ENCODE data around the gene FHIP1B.
"Not testable (repeated sequence)": the region's sequence is repeated elsewhere in the genome, so short reads cannot be mapped to it uniquely, and the experiment has no call there.

The FHIP1B gene

DNA sequence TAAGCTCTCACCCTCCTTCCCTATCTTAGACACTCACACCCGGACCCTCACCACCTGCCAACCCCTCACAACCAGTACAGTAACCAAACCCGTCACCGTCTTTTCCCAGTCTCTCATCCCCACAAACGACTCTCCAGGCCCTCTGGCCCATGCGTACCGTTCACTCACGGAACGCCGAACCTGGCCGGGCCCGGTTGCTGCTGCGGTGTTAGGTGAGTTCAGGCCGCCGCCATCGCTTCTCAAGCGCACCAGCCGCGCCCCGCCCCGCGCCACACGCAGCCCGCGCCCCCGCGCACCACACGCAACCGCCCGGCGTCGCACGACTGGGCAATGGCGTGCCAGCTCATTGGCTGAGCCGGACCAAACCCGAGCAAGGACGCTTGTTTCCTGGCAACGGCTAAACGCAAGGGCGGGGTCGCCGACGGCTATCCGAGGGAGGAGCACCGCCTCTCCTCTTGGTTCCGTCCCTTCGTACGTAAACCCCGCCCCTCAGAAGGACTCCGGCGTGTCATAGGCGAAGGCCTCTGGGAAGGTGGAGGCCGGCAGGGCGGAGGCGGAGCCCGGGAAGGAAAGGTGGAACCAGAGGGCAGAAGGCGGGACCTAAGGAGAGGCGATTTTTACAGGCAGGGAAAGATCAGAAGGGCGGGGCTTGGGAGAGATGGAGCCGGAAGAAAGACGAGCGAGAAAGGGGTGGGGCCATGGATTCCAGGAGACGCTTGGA lies at the start of gene FHIP1B:
TSS of gene FHIP1B (minus strand) at position 250 of the 721 bp plus-strand sequence. CDS start 10,120 bp downstream, outside the sequence.
- peak; percentile 100 for DNase-seq

DNA sequence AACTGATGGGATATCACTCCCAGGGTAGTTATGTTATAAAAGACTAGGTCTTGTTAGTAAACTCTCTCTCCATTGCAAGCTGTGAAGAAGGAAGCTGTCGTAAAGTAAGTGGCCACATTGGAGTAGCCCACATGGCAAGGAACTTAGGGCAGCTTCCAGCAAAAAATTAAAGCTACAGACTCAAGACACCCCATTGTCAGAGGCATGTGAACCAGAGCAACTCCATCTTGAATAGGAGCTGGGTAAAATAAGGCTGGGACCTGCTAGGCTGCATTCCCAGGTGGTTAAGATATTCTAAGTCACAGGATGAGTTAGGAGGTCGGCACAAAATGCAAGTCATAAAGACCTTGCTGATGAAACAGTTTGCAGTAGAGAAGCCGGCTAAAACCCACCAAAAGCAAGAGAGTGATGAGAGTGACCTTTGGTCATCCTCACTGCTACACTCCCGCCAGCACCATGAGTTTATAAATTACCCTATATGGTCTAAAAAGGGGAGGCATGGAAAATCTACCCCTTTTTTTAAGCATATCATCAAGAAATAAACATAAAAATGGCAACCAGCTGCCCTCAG lies 49.1 kb upstream of the FHIP1B start:
- no peak for DNase-seq

DNA sequence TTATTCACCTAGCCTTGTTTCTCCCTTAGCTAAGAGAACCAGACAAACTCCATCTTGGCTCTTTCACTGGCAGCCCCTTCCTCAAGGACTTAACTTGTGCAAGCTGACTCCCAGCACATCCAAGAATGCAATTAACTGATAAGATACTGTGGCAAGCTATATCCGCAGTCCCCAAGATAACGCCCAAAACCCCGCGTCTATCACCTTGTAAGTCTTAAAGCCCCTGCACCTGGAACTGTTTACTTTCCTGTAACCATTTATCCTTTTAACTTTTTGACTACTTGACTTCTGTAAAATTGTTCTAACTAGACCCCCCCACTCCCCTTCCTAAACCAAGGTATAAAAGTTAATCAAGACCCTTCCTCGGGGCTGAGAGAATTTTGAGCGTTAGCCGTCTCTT lies 46.4 kb upstream of the FHIP1B start:
- not testable (repeated sequence) for DNase-seq

DNA sequence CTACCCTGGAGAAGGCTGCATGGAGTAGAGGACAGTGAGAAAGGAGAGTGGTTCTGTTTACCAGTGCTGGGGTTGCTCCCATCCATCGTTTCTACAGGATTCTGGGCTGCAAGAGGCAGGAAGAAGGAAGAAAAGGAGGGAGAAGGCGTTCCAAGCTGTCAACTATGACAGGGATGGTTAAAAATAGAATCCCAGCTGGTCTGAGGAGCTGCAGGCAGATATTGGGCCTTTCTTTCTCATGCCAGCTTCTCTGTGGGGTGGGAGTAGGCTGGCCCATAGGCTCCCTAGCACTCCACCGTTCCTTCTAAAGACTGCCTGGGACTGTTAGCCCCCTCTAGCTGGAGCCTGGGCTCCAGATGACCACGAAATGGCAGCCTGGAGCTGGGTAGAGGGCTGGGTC lies 38.8 kb upstream of the FHIP1B start:
- DNase-seq: no peak

DNA sequence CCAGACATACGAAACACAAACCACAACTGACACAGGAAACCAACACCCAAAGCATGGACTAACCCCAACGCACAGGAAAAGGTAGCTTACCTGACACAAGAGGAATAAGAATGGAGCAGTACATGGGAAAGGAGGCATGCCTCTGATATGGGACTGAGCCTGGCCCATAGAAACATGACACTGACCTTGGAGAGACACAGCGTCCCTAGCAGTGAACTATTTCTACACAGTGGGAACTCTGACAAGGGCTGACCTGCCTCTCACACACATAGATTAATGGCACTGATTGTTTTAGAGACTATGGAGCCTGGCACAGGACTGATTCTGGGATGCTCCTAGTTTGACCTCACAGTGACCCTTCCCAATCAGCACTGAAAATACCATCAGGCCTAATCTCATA lies 37.2 kb upstream of the FHIP1B start:
- no peak for DNase-seq

DNA sequence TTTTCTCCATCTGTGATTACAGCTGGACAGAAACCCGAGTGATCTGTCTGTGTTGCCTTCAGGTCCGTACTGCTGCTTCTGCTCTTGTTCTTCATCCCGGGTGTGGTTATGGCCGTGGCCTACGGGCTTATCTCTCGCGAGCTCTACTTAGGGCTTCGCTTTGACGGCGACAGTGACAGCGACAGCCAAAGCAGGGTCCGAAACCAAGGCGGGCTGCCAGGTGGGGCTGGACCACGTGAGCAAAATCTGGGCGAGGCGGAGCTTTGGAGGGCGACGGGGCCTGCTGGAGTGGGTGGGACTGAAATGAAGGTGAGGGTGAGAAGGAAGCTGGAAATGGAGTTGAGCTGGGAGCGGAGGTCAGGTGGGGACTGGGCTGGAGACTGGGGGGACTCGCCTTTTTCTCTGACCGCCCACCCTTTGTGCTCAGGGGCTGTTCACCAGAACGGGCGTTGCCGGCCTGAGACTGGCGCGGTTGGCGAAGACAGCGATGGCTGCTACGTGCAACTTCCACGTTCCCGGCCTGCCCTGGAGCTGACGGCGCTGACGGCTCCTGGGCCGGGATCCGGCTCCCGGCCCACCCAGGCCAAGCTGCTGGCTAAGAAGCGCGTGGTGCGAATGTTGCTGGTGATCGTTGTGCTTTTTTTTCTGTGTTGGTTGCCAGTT lies 36.3 kb upstream of the FHIP1B start:
- no peak for DNase-seq

DNA sequence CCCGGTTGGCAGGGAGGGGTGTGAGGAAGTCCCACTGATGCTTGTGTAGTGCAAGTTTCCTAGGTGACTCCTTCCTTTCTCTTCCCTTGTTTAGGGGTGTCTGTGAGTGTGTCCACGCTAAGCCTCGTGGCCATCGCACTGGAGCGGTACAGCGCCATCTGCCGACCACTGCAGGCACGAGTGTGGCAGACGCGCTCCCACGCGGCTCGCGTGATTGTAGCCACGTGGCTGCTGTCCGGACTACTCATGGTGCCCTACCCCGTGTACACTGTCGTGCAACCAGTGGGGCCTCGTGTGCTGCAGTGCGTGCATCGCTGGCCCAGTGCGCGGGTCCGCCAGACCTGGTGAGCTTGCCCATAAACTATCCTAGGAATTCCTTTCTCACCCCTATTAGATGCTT lies 35.6 kb upstream of the FHIP1B start:
- no peak for DNase-seq

DNA sequence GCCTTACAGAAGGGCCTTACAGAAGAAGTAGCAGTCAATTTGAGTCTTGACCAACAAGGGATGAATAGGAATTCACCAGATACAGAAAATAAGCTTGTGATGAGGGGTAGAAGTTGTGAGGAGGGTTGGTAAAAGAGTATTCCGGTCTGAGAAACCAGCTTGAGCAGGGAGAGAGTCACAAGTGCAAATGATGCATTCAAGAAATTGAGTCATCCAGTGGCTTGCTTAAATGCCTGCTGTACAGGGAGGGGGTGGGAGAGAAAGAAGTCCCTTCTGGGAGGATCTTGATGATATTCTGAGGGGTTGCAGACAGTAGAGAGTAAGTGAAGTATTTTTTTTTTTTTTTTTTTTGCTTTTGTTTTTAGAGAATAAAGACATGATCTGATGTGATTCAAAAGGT lies 34.4 kb upstream of the FHIP1B start:
- DNase-seq: no peak

DNA sequence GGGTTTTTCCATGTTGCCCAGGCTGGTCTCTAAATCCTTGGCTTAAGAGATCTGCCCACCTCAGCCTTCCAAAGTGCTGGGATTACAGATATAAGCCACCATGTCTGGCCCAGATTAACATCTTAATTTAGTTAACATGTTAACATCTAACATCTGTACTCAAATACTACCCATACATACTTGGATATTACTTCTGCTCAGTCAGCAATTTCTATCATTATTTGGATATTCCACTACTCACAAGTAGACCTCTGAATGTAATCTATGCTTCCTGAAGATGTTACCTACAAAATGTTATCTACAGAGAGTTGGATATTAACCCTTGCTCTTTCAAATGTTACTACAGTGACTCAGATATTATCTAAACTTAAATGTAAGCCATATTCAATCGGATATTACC lies 29.2 kb upstream of the FHIP1B start:
- DNase-seq: no peak

DNA sequence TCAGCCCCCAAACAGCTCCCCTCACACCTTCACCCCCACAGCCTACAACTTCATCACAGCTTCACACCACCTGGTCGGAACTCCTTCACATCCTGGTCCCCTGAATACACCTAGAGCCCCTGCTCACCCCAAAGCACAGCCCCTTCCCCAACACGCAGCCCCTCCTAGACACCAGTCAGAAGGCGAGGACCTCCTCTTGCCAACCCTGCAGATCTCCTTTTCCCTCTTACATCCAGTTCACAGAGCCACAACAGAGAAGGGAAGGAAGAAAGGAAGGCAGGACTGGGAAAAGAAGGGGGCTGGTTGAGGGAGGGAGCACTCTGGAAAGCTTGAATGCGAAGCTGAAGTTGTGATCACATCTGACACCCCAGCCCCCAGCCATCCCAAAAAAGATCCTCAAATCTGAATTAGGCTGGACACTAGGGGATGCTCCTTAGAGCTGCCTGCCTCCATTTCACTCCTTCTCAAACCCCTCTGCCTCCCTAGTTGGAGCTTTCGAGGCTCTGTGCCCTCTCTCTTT lies 25.8 kb upstream of the FHIP1B start:
- no peak for DNase-seq

DNA sequence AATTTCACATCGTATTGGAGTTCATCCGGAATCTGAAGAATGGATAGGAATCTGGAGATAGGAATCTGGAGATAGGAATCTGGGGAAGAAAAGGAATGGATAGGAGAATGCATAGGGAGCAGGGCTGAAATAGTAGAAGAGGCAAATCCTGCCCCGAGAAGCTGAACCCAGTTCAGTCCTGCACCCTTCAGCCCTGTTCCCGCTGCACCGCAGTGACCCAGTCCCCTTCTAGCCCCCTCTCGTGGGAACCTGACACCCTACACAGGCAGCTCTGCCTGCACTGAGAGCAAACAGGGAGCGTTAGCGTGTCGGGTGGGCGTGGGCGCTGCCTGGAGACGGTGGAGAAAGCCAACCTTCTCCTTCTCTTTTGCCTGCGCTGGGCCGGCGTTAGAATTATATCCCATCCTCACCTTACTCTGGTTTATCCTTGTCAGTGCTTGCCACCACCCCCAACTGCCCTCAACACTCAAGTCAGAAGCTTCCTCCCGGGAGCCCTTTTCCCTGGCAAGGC lies 24.2 kb upstream of the FHIP1B start:
- DNase-seq: no peak

DNA sequence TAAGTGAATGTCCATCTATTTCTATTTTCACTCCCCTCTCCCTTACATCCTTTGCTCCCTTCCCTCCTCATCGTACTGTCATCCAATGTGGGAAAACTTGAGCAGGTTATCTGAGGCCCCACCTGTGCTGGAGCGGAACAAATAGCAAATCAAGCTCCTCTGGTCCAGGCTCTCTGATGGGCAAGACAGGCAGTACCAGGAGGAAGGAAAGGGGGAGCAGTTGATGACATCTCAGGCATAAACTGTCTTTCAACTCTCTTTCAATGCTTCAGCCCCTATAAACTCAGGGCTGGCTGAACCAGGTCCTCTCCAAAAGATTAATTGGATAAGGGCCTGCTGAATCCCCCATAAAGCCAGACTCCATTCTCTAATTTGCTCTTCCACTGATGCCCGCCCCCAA lies 23.7 kb upstream of the FHIP1B start:
- no peak for DNase-seq

DNA sequence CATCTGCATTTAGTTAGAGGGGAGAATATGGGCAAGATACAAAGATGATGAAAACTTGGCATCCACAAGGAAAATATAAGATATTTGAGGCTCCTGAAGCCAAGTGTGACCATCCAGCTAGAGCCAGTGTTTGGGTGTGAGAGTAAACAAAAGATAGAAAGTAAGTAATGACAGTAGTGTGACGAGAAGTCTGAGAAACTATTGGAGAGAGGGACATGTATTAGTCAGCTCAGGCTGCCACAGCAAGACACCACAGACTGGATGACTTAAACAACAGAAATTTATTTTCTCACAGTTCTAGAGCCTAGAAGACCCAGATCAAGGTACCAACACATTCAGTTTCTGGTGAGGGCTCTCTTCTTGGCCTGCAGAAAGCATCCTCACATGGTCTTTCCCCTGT lies 18.8 kb upstream of the FHIP1B start:
- DNase-seq: no peak

DNA sequence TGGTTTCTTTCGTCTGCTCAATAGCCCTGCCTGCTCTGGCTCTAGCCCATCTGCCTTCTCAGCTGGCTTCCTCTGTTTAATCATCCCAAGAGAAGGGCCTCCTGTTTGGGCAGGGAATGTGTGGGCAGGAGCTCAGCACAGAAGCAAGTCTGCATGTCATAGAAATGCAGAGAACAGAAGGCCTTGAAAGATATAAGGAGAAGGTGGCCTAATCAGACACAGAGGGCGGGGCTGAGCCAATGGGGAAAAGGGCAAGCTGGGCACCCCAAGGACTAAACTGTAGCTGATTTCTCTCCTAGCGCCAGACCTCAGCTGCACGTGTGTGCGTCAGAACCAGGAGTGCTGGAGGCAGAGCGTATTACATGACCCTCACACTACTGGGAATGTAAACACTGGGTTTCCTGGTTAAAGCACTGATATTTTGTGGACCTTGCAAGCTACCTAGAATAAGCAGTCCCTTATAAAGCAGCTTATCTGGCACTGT lies 17.6 kb upstream of the FHIP1B start:
- DNase-seq: no peak

DNA sequence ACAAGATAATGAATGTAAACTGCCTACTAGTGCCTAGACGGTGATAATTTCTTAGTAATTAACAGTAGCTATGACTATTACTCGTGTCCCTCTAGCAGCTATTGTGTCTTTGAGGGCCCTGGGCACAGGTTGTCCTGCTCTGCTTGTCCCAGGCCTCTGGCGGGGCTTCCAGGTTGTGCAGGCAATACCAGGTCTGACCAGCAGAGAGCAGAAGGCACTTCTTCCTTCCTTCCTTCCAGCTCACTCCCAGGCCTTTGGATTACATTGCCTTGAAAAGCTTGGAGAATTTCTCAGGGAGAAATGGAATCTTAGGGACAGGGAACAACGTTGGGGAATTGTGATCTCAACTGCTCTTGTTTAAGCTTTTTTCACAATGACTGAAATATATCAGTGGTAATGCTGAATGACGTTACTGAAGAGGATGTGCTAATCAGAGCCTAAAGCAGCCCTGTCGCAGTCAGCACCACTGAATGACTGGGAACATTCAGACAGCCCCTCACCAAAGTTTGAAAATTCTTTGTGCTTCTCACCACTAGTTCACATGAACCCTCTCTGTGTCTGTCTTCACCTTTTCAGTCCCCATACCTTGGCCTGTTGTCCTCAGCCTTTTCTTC lies 16.8 kb upstream of the FHIP1B start:
- peak; percentile 56 for DNase-seq

DNA sequence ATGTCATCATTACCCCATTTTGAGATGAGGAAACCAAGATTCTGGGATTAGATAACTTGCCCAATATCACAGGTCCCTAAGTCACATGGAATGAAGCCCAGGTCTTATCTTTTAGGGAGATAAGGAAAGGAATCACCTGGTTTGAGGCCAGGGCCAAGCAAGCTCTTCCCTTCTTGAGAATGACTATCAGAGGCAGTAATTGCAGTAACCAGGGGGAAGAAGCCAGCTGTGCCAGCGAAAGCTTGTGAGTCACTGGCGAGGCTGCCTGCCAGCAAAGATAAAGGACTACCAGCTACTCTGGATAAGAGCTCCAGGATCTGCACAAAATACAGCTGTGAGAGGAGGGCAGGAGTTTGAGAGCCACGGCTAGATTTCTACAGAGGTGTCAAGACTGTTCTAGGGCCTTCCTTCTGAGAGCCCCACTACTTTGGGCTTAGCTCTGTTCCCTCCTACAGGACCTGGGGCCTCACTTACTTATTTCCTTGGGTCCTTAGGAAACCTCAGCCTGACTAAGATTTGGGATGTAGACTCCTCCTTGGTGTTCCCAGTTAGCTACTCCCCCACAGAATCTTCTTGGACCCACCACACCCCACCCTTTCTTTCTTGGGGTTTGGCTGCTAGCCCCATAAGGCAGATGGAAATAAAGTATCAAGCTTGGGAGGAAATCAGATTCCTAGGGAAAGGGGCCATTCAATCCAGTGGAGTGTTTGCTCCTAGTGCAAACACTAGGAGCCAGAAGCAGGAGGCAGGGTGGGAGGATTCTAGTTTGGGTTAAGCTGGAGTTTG lies 15.5 kb upstream of the FHIP1B start:
- peak; percentile 14 for DNase-seq

DNA sequence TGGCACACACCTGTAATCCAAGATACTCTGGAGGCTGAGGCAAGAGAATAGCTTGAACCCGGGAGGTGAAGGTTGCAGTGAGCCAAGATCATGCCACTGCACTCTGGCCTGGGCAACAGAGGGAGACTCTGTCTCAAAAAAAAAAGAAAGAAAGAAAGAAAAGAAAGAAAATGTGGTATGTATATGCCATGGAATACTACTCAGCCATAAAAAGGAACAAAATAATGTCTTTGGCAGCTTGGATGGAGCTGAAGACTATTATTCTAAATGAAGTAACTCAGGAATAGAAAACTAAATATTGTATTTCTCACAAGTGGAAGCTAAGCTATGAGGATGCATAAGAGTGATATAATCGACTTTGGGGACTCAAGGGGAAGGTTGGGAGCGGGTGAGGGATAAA lies 14.5 kb upstream of the FHIP1B start:
- not testable (repeated sequence) for DNase-seq

DNA sequence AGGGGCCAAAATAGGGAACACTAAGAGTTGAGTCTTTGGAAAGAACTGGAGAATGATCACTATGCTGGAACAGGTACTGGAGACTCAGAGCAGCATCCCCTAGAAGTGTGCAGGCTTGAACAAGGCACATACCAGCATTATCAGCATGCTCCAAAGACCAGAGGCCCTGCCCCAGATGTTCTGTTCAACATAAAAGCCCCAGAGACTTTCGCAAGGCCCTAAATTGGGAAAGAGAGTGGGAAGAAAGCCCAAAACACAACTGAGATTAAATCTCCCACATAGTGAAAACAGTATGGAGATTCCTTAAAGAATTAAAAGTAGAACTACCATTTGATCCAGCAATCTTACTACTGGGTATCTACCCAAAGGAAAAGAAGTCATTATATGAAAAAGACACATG lies 13.8 kb upstream of the FHIP1B start:
- DNase-seq: peak; percentile 18

DNA sequence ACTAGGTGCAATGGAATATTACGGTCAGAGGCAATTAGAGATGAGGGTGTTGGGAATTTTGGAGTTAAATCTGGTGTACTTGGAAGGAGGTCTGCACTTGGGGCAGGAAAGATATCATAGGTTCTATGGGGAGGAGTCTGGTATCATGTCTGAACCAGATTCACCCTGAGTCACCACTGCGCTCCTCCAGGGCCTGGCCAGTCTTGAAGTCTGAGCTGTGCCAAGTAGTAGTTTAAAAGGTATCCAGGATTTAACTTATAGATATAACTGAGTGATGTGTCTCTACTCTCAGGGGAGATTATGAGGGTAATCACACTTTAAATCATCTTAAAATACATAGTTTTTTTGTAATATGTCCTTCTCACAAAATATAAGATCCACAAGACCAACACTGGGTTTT lies 11.1 kb upstream of the FHIP1B start:
- no peak for DNase-seq

DNA sequence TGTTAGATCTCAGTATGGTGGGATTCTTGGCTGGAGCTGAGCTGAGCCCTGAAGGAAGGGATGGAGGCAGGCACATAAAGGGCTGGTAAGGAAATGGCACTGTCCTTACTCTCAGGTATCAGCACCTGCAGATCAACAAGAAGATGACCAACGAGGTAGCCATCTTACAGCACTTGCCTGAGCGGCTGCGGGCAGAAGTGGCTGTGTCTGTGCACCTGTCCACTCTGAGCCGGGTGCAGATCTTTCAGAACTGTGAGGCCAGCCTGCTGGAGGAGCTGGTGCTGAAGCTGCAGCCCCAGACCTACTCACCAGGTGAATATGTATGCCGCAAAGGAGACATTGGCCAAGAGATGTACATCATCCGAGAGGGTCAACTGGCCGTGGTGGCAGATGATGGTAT lies 6.9 kb upstream of the FHIP1B start:
- no peak for DNase-seq

DNA sequence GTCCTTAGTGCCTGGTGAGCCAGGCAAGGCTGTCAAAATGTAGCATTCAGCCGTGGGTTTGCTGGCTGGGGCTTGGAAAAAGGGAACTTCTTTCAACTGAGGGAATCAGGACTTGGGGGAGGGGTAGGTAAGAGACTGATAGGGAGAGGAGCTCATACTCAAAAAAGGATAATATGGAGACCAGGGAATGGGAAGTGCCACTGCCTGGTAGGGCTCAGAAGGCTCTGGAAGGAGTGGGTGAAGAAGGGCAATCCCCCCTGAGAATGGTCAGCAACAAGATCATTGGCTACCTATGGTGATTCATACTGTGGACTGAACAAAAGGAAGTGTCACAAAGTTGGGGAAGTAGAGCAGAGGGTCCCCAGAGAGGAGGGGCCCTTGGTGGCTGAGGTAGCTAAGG lies 6.3 kb upstream of the FHIP1B start:
- no peak for DNase-seq

DNA sequence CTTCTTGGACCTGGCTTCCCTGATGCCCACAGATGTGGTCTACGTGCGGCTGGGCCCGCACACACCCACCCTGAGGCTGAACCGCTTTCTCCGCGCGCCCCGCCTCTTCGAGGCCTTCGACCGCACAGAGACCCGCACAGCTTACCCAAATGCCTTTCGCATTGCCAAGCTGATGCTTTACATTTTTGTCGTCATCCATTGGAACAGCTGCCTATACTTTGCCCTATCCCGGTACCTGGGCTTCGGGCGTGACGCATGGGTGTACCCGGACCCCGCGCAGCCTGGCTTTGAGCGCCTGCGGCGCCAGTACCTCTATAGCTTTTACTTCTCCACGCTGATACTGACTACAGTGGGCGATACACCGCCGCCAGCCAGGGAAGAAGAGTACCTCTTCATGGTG lies 5.7 kb upstream of the FHIP1B start:
- DNase-seq: no peak

DNA sequence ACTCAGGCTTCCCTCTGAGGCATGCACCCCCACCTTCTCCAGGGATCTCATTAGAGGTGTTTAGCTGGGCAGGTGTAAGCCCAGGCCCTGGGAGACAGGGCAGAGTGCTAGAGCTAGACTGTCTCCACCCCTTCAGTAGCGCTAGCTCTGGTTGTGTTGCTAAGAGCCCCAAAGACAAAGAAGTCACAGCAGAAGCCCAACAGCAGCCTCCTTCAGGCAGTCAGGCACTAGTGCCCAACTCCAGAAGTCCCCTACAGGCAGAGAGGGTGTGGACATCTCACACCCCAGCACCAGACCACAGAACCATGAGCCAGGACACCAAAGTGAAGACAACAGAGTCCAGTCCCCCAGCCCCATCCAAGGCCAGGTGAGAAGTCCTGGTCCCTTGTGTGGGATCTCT lies 4.5 kb upstream of the FHIP1B start, which contains the start of gene CNGA4:
TSS of gene CNGA4 (plus strand) at position 188 of the 400 bp plus-strand sequence. CDS start at position 306, 118 bp downstream.
- DNase-seq: no peak
